ENCODE results near the gene NEK4.

DNA sequence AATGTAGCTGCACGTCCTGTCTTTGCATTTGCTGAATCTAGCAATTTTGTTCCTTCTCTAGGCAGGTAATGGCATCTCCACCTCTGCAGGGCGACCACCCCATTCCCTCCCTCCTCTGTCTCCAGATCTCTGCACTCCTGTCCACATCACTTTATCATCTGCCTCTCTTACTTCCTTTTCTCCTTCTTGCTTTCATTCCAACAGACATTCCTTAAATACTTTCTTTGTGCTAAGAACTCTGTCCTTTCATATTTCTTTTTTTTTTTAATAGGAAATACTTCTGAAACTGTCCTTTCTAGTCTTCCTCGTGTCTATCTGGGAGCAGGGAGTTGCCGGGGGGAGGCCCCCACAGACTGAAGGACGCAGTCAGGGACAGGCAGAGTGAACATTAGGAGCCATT is 31.1 kb upstream of the NEK4 start:
- no peak for TF ChIP-seq CTCF (IDR thresholded peaks at IDR 0.05)
- TF ChIP-seq EZH2 (IDR thresholded peaks at IDR 0.05; ENCODE audit: borderline replicate concordance, insufficient read depth, low read depth, low read length, poor library complexity, severe bottlenecking) = no peak

Measured in B cell (primary cell).